Duodenal mucosa (tissue), 2 donors: Measurements from ENCODE around the gene RASGRP3.

Source experiments
- H3K27ac ChIP-seq: one replicate; pipeline ENCODE4 v1.7.0; 2013; ENCODE audit warnings: low read depth, low read length
- H3K27me3 ChIP-seq, 2 donors: one replicate each; pipeline ENCODE4 v1.7.0; 2013; ENCODE audit warnings: low read length in 2 of 2, control low read depth in 1 of 2; ENCODE audit not compliant: insufficient read depth in 2 of 2, control insufficient read depth in 1 of 2
- H3K36me3 ChIP-seq, 2 donors: one replicate each; pipeline ENCODE4 v1.7.0; 2013; ENCODE audit warnings: low read length in 2 of 2, control low read depth in 1 of 2; ENCODE audit not compliant: insufficient read depth in 2 of 2, control insufficient read depth in 1 of 2
- H3K4me1 ChIP-seq, 2 donors: one replicate each; pipeline ENCODE4 v1.7.0; 2013; ENCODE audit warnings: low read length in 2 of 2, control low read depth in 1 of 2; ENCODE audit not compliant: insufficient read depth in 2 of 2, control insufficient read depth in 1 of 2
- H3K4me3 ChIP-seq, 2 donors: one replicate each; pipeline ENCODE4 v1.7.0; 2013; ENCODE audit warnings: low read length in 2 of 2, low read depth in 1 of 2
- H3K9ac ChIP-seq, 2 donors: one replicate each; pipeline ENCODE4 v1.7.0; 2013; ENCODE audit warnings: low read length in 2 of 2, low read depth in 1 of 2
- H3K9me3 ChIP-seq, 2 donors: one replicate each; pipeline ENCODE4 v1.7.0; 2013; ENCODE audit warnings: low read length in 2 of 2, control low read depth in 1 of 2; ENCODE audit not compliant: control insufficient read depth in 1 of 2

RASGRP3 gene

GRCh38 chr2:33607905-33608304 lies 131.5 kb downstream of the RASGRP3 start:
- Histone ChIP-seq H3K4me3 (no peak overlapping the region), H3K9ac (no peak overlapping the region), H3K27me3 (no peaks in the 10 kb centered on the region), H3K4me1 (no peaks in the 10 kb centered on the region), H3K9me3 (no peaks in the 10 kb centered on the region), H3K36me3 (no peaks in the 10 kb centered on the region), H3K27ac (no peak overlapping the region)

- H3K27me3 ChIP-seq, result no peaks in the 10 kb centered on the region
- H3K9me3 ChIP-seq, result peaks cover 6% of the 10 kb centered on the region in 2 donors
- H3K36me3 ChIP-seq, result no peaks in the 10 kb centered on the region
- H3K4me3 ChIP-seq, result no peak overlapping the region
- no peak overlapping the region for H3K27ac ChIP-seq
- no peaks in the 10 kb centered on the region for H3K4me1 ChIP-seq
- H3K9ac ChIP-seq, result no peak overlapping the region
Measured at GRCh38 chr2:33614190-33614589, 137.7 kb downstream of the RASGRP3 start.
